CD4-positive, alpha-beta T cell treated with Interleukin-17A for 4 hours (primary cell): Measurements from ENCODE around the gene PICK1.

ENCODE experiments used
- DNase-seq: peaks from one replicate; pipeline ENCODE4 v3.0.0-alpha.2; 2020; ENCODE audit warnings: mixed read lengths

PICK1 gene

GRCh38 chr22:38056969-38057891 is at the start of gene PICK1:
PICK1 (plus strand) TSS chr22:38057404; CDS start chr22:38057810, 406 bp downstream.
- DNase-seq: peak; percentile 81

DNA sequence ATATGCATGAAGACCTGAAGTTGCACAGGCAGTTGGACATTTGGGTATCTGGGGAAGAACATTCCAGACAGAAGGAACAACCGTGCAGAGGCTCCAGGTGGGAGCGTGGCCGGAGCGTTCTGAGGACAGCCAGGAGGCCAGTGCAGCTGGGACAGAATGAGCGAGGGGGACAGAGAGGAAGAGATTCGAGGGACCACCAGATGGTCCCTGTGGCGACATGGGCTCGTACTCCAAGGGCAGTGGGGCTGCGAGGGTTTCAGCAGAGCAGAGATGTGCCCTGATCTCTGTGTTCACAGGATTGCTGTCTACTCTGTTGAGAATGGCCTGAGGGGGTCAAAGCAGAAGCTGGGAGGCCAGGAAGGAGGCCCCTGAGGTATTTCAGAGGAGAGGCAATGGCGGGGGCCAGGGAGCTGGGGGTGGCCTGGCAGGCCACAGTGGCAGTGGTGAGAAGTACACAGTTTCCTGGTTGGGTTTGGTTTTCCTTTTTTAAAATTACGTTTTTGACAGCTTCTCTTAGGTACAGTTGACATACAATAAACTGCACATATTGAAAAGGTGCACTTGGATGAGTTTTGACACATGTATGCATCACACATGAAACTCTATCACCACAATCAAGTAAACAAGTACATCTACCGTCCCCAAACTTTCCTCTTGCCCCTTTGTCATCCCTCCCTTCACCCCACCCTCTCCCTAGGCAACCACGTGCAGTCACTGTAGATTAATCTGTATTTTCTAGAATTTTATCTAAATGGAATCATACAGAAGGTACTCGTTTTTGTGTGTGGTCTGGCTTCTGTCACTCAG is 48.0 kb upstream of the PICK1 start:
- no peak for DNase-seq

GRCh38 chr22:38012604-38013072 is 44.6 kb upstream of the PICK1 start:
- DNase-seq: no peak

GRCh38 chr22:38014083-38014482 is 43.1 kb upstream of the PICK1 start:
- no peak for DNase-seq

DNA sequence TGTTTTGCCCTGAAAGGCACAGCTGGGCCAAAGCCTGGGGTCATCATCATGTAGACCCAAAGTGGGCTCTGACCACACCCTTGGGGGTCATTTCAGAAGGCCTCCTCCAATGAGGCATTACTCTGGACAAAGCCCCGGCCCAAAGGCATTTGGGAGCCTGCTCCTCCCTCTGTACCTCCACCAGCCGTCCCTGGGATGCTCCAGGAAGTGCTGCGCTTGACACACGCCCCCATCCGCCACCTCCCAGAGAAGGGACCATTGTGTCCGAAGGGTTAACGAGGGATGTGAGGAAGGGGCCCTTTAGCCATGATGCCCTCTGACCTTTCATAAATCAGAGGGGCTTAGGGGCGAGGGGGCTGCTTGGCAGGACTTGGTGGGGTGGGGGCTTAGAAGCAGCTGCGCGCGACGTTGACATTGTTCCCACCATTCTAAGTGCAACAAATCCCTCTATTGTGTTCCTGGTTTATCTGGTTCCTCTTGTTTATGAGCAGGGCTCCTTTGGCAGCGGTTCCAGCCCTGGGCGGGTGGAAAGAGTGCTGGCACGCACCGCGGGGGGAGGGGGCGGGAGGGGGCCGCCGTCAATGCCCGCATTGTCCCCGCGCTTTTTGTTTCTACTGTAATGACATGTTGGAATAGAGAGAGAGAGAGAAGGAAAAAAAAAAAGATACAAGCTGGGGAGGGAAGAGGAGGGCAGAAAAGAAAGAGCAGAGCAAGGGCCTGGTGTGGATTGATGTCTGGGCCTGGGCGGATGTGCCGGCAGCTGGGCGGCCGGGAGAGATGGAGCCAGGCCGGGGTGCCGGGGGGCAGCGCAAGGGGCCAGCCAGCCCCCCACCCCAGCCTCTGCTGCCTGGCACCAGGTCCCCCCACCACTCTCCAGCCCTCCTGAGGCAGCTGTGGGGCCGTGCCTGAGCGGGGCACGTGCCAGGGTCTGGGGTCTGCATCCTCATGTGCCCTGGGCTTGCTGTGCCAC is 40.7 kb upstream of the PICK1 start:
- DNase-seq: no peak

GRCh38 chr22:38017272-38017920 is 39.8 kb upstream of the PICK1 start:
- DNase-seq: no peak

DNA sequence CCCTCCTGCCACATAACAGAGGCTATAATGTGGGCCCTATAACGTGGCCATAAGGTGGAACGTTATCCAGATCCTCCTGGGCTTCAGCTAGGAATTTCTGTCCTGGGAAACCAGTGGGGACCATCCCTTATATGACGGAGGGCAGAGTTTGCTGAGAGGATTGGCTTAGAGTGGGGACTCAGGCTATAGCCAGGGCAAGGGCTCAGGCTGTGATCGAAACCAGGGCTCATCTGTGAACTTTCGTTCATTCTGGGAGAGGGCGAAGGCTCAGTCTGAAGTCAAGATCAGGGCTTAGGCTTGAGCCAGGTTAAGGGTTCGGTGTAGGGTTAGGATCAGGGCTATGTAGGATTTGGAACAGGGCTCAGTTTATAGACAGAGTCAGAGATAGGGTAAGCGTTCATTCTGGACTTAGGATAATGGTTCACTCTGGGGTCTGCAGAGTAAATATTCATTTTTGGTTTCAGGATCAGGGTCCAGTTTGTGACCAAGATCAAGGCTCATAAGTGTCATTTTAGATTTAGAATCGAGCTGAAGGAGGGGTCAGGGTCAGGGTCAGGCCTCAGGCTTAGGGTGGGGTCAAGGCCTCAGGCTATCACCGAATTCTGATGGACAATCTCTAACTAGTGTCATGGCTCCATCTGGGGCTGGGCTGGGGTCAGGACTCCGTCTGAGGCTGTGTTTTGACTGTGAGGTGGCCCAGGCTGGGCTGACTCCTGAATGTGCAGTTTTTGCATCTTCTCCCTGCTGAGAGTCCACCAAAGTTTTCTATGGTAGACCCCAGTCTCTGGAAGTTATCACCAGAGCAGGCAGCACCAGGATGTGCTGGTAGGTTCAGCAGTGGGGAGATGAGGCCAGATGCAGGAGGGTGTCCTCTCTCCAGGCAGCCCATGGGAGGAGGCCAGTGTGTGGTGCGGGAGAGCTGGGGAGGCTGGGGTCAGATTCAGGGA is 39.0 kb upstream of the PICK1 start:
- no peak for DNase-seq

DNA sequence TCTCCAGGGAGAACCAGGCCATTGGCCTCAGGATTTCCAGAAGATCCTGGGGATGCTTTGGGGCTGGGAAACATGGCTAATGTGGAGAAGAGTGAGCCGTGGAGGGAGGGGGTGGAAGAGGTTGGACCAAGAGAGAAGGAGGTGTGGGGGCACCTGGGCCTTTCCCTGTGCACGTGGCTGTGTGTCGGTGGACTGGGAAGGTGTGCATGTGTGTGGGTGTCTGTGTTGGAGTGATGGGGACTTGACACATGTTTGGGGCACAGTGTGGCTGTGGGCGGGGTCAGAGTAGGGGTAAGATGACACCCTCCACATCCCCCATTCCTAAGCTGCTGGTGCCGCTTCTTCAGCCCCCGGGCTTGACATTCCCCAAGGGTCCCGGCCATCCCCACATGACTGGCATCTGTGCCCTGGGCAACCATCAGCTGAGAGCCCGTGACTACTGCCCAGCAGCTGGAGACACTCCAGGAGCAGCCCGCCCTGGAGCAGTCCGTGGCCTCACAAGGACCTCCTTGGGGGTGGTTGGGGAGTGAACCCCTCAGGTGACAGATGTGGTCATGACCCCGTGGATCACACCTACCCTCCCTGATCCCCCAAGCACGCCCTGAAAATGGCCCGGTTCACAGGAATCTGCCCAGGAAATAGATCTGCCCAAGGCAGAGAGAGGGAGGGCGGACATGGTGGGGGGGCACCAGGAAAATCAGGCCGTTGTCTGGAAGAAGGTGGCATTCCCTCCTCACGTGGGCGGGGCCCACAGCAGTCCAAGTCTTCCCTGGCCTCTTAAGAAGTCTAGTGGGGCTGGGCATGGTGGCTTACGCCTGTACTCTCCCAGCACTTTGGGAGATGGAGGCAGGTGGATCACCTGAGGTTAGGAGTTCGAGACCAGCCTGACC is 38.0 kb upstream of the PICK1 start:
- no peak for DNase-seq

GRCh38 chr22:38021206-38021605 is 36.0 kb upstream of the PICK1 start:
- DNase-seq: no peak

- no peak for DNase-seq
Observed at GRCh38 chr22:38023045-38023444, 34.2 kb upstream of the PICK1 start.

- no peak for DNase-seq
Observed at GRCh38 chr22:38025514-38025913, 31.7 kb upstream of the PICK1 start.

- DNase-seq: no peak
Observed at GRCh38 chr22:38026130-38027111, 30.8 kb upstream of the PICK1 start.

GRCh38 chr22:38027487-38027886 is 29.7 kb upstream of the PICK1 start:
- no peak for DNase-seq

DNA sequence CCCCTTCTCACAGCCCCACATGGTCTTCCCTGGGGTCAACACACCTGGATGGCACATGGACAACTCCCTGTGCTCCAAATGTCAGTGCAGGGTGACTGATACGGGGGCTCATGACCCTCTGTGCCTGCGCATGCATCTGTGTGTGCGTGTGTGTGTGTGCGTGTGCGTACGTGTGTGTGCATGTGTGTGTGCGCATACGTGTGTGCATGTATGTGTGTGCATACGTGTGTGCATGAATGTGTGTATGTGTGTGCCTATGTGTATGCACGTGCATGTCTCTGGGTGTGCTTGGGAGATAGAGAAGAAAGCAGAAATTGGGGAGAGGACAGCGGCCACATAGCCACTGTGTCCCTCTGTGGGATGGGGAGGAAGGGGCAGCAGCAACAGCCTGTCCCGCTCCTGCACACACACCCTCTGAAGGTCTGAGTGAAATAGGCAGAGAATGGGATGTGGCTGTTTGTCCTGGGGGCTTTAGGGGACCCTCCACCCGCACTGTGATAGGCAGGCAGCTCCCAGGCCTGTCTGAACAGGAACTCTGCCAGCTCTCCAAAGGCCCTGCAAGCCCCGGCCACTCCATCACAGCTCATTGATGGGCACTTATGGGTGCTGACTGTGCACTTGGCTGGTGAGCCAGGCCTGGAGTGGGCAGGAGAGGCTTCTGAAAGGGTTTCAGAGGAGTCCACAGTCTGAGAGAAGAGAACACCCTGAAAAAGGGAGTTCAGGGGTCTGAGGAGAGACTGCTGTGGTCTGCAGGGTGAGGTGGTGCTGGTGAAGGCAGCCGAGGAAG is 28.7 kb upstream of the PICK1 start:
- no peak for DNase-seq

DNA sequence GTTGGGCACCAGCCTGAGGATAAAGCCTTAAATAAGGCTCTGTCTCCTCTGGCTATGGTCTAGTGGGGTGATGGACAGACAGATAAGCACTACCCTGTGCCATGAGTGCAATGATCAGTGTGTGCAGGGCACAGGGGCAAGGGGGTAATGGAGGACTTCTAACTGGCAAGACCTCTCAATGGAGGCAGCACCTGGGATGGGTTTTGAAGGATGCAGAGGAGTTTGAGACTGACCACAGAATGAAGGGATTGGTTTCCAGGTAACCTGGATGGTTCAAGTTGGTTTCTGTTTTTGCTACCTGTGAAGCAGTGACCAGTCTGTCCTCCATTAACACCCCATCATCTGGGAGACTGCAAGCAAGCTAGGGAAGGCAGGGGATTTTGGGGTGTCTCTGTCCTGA is 27.8 kb upstream of the PICK1 start:
- DNase-seq: no peak

- no peak for DNase-seq
Observed at GRCh38 chr22:38029901-38030300, 27.3 kb upstream of the PICK1 start.

- DNase-seq: no peak
Observed at GRCh38 chr22:38030311-38031133, 26.7 kb upstream of the PICK1 start.
